Endodermal cell (in vitro differentiated cells): ENCODE results near the gene NR1I3. TPM values are rescaled to one million over a fixed set of nuclear protein-coding genes. Genes with fewer than 3 reads are reported as not detected.

Experiments used
- DNase-seq: peaks from one replicate; pipeline ENCODE4 v3.0.0-alpha.2; 2017
- H3K27ac ChIP-seq: 2 replicates; pipeline ENCODE4 v1.5.1; 2013; ENCODE audit warnings: mild to moderate bottlenecking, low read depth, low read length, moderate library complexity
- H3K27me3 ChIP-seq: 2 replicates; pipeline ENCODE4 v1.6.1; 2013; ENCODE audit warnings: mild to moderate bottlenecking, low read length, moderate library complexity; ENCODE audit not compliant: insufficient read depth, control insufficient read depth, poor library complexity, severe bottlenecking
- H3K36me3 ChIP-seq: 2 replicates; pipeline ENCODE4 v1.7.0; 2013; ENCODE audit warnings: mild to moderate bottlenecking, low read length, moderate library complexity; ENCODE audit not compliant: control insufficient read depth, insufficient read depth
- H3K4me1 ChIP-seq: one replicate; pipeline ENCODE4 v1.7.0; 2013; ENCODE audit warnings: low read length; ENCODE audit not compliant: control insufficient read depth, insufficient read depth
- H3K4me3 ChIP-seq: 2 replicates; pipeline ENCODE4 v1.5.1; 2013; ENCODE audit warnings: mild to moderate bottlenecking, low read length, moderate library complexity
- H3K9ac ChIP-seq: 2 replicates; pipeline ENCODE4 v1.6.1; 2013; ENCODE audit warnings: mild to moderate bottlenecking, low read length, moderate library complexity; ENCODE audit not compliant: poor library complexity, severe bottlenecking; ENCODE audit errors: extremely low read depth
- H3K9me3 ChIP-seq: 2 replicates; pipeline ENCODE4 v1.6.1; 2013; ENCODE audit warnings: mild to moderate bottlenecking, low read length, moderate library complexity; ENCODE audit not compliant: control insufficient read depth
- H3K27ac Mint-ChIP-seq: 2 replicates; pipeline ENCODE4 v1.8.0; 2020; ENCODE audit warnings: mixed read lengths
- H3K27me3 Mint-ChIP-seq: 2 replicates; pipeline ENCODE4 v1.8.0; 2021; ENCODE audit warnings: mild to moderate bottlenecking, mixed read lengths; ENCODE audit not compliant: insufficient read depth
- H3K36me3 Mint-ChIP-seq: 2 replicates; pipeline ENCODE4 v1.8.0; 2020; ENCODE audit warnings: low read depth, mixed read lengths
- H3K4me1 Mint-ChIP-seq: 2 replicates; pipeline ENCODE4 v1.8.0; 2020; ENCODE audit warnings: mixed read lengths
- H3K4me3 Mint-ChIP-seq: 2 replicates; pipeline ENCODE4 v1.8.0; 2020; ENCODE audit warnings: mild to moderate bottlenecking, moderate library complexity, mixed read lengths
- H3K9me3 Mint-ChIP-seq: 2 replicates; pipeline ENCODE4 v1.8.0; 2020; ENCODE audit warnings: mild to moderate bottlenecking, mixed read lengths
- CTCF ChIP-seq: fragments of 200-600 bp; sonication (generic); conservative IDR thresholded peaks from 2 replicates; pipeline ENCODE4 v1.5.0; 2021; ENCODE audit warnings: antibody characterized with exemption, mild to moderate bottlenecking
- WGBS, 2 experiments: methylation state at CpG; one replicate each; pipeline versions ENCODE4 v1.1.5 to v1.1.7; 2013; ENCODE audit warnings: missing lambda C conversion rate in 2 of 2, mixed read lengths in 1 of 2; ENCODE audit not compliant: insufficient coverage in 1 of 2, insufficient read length in 1 of 2; 5-methylcytosine and 5-hydroxymethylcytosine counted together
- total RNA-seq, 2 donors: library from RNA; stranded (reverse); fragmentation: NEBNext Ultra II Directional in 1 of 2; extraction: Animal tissue kit (Norgen Biotek cat#: 25700) in 1 of 2; gene quantifications; 2 replicates in 1 of 2; 3 replicates in 1 of 2; pipeline ENCODE4 v1.2.1, GENCODE V29; 2021

The NR1I3 gene
- total RNA-seq, 2 donors from 2014 or later = not detected

DNA sequence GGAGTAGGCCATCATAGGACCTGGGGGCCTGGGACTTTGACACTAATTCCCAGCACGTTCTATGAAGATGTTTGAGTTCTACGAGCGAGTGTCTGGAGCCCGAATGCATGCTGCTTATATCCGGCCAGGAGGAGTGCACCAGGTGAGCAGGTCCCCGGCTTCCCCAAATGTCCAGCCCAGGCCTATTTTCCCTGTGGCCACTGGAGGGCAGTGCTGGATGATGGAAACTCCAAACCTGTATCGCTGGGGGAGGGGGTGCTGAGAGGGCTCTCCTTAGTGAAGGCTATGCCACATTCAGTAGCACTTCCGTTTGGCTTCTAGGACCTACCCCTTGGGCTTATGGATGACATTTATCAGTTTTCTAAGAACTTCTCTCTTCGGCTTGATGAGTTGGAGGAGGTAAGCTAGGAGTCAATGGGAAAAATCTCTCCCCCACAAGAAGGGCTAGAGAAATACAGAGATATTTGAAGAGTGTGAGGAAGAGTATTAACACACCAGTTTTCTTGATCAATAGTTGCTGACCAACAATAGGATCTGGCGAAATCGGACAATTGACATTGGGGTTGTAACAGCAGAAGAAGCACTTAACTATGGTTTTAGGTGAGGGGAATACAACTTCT lies 28.1 kb downstream of the NR1I3 start:
- 51 to 62% methylated on average over 4 to 11 of the region's 11 CpGs for WGBS, 2 experiments

GRCh38 chr1:161207173-161207572 lies 30.8 kb downstream of the NR1I3 start:
- H3K9ac ChIP-seq = no peak overlapping the region
- H3K27ac ChIP-seq = no peak overlapping the region
- TF ChIP-seq CTCF = no peak
- Mint-ChIP-seq H3K27me3 (no peaks in the 10 kb centered on the region), H3K4me3 (no peak overlapping the region), H3K4me1 (peaks cover 7% of the 10 kb centered on the region), H3K36me3 (peaks cover 66% of the 10 kb centered on the region), H3K9me3 (no peaks in the 10 kb centered on the region), H3K27ac (no peak overlapping the region)
- 92 to 97% methylated on average over 5 to 8 of the region's 8 CpGs for WGBS, 2 experiments
- no peak overlapping the region for H3K4me3 ChIP-seq
- DNase-seq = no peak
- H3K9me3 ChIP-seq = no peaks in the 10 kb centered on the region
- H3K27me3 ChIP-seq = no peaks in the 10 kb centered on the region
- H3K36me3 ChIP-seq = peaks cover 72% of the 10 kb centered on the region
- H3K4me1 ChIP-seq = peaks cover 3% of the 10 kb centered on the region

More for the DNA sequence above, 28.1 kb downstream of the NR1I3 start:
- Mint-ChIP-seq H3K36me3 (peaks cover 73% of the 10 kb centered on the region), H3K9me3 (no peaks in the 10 kb centered on the region), H3K4me1 (peaks cover 7% of the 10 kb centered on the region), H3K27me3 (no peaks in the 10 kb centered on the region), H3K4me3 (no peak overlapping the region), H3K27ac (peak overlapping the region; percentile 71)
- no peak overlapping the region for H3K27ac ChIP-seq
- no peak overlapping the region for H3K9ac ChIP-seq
- no peaks in the 10 kb centered on the region for H3K4me1 ChIP-seq
- no peaks in the 10 kb centered on the region for H3K27me3 ChIP-seq
- peak; percentile 95 for DNase-seq
- H3K36me3 ChIP-seq = peaks cover 79% of the 10 kb centered on the region
- peak; percentile 93 for TF ChIP-seq CTCF
- H3K9me3 ChIP-seq = no peaks in the 10 kb centered on the region
- H3K4me3 ChIP-seq = no peak overlapping the region

DNA sequence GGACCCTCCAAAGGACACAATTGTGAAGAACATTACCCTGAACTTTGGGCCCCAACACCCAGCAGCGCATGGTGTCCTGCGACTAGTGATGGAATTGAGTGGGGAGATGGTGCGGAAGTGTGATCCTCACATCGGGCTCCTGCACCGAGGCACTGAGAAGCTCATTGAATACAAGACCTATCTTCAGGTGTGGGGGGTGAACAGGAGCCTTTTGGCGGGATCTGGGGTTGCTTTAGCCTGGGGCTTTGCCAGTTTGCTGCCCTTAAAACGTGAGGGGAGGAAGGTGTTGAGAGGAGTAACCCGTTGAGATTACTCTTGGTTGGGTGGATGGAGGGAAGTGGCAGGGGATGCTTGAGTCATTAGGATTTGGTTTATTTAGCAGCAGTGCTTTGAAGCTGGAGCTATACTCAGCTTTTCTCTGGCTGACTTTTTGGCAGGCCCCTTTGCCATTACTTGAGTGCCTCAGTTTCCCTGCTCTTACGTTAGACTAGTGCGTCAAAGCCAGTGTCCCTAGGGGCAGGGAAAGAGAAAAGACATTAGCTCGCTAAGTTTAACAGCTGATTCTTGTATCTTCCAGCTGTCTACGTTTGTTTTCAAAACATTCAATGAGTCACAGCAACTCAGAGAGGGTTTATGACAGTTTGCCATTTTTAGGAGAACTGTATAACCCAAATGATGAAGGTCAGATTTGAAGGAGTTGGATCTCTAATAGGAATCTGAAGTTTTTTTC lies 31.4 kb downstream of the NR1I3 start:
- no peaks in the 10 kb centered on the region for H3K27me3 Mint-ChIP-seq
- Histone ChIP-seq H3K27ac (no peak overlapping the region), H3K9ac (no peak overlapping the region), H3K27me3 (no peaks in the 10 kb centered on the region), H3K9me3 (no peaks in the 10 kb centered on the region), H3K4me1 (peaks cover 7% of the 10 kb centered on the region), H3K36me3 (peaks cover 66% of the 10 kb centered on the region), H3K4me3 (no peak overlapping the region)
- peaks cover 11% of the 10 kb centered on the region for H3K4me1 Mint-ChIP-seq
- no peak for TF ChIP-seq CTCF
- 93 to 96% methylated on average over 7 to 12 of the region's 12 CpGs for WGBS, 2 experiments
- peaks cover 60% of the 10 kb centered on the region for H3K36me3 Mint-ChIP-seq
- no peak for DNase-seq
- peak overlapping the region; percentile 30 for H3K27ac Mint-ChIP-seq
- no peak overlapping the region for H3K4me3 Mint-ChIP-seq
- H3K9me3 Mint-ChIP-seq = no peaks in the 10 kb centered on the region
